NCI-H2196 treated with DMSO at 0.1 percent for 48 hours (cell line): ENCODE data around the gene ADCY9.

Experiments used
- DNase-seq: peaks from one replicate; lab custom pipeline; 2025; ENCODE audit not compliant: unreplicated experiment; lab: John Stamatoyannopoulos, UW

The ADCY9 gene

GRCh38 chr16:4006397-4006999 lies 109.7 kb downstream of the ADCY9 start:
- no peak for DNase-seq

DNA sequence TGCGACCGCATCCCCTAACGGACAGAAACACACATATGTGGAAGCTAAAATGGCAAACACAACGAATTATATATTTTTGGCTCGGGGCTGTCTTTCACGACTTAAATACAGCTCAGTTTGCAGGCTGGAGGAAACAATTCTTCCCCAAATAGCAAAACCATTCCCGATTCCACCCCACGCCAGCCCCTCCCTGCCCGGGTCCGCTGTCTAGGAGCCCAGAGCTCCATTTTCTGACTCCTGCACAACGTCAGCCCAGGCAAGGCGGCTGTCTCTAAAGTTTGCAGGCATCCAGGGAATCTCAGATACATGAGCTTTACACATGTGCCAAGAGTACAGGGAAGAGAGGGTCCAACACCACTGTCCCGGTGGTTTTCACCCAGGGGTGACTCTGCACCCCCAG lies 110.5 kb downstream of the ADCY9 start:
- DNase-seq: no peak

DNA sequence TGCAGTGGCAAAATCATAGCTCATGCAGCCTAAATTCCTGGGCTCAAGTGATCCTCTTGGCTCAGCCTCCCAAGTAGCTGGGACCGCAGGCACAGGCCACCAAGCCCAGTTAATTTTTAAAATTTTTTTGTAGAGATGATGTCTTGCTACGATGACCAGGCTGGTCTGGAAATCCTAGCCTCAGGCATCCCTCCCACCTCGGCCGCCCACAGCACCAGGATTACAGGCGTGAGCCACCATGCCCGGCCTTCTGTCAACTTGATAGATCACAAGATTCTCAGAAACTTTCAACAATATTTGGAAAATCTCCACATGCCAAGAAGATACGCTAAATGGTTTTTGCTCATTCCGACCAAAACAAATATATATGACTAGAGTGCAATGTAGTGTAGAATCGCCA lies 111.0 kb downstream of the ADCY9 start:
- no peak for DNase-seq

DNA sequence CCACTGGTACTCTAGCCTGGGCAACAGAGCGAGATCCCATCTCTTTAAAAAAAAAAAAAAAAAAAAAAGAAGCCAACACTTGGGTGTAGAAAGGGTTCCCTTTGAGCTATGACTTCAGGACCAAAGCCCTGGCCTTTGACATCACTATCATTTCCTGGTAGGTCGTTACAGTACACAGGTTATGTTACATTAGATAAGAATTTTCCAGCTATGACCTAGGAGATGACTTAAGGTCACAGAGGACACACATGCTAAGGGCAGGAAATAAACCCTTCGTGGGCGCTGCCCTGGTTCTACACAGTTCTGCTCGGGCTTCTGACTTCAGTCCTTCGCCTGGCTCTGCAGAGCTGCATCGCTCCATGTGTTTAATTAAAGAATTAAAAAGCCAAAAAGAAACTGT lies 112.0 kb downstream of the ADCY9 start:
- DNase-seq: no peak

DNA sequence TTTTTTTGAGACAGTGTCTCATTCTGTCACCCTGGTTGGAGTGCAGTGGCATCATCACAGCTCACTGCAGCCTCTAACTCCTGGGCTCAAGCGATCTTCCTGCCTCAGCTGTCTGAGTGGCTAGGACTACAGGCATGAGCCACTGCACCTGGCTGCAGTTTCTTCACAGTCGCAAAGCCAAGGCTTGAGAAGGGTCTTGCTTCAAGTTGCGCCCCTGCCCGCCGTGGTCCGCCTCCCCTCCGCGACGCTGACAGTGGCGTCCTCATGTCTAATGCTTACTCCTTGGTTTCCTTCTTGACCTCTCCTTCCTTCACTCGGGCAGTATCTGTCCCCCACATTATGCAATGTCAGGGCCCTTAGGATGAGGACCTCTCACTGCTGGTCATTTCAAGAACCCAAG lies 112.7 kb downstream of the ADCY9 start:
- no peak for DNase-seq

- no peak for DNase-seq
Observed at GRCh38 chr16:4003166-4003565, 113.1 kb downstream of the ADCY9 start.

GRCh38 chr16:4002121-4002520 lies 114.1 kb downstream of the ADCY9 start:
- no peak for DNase-seq

DNA sequence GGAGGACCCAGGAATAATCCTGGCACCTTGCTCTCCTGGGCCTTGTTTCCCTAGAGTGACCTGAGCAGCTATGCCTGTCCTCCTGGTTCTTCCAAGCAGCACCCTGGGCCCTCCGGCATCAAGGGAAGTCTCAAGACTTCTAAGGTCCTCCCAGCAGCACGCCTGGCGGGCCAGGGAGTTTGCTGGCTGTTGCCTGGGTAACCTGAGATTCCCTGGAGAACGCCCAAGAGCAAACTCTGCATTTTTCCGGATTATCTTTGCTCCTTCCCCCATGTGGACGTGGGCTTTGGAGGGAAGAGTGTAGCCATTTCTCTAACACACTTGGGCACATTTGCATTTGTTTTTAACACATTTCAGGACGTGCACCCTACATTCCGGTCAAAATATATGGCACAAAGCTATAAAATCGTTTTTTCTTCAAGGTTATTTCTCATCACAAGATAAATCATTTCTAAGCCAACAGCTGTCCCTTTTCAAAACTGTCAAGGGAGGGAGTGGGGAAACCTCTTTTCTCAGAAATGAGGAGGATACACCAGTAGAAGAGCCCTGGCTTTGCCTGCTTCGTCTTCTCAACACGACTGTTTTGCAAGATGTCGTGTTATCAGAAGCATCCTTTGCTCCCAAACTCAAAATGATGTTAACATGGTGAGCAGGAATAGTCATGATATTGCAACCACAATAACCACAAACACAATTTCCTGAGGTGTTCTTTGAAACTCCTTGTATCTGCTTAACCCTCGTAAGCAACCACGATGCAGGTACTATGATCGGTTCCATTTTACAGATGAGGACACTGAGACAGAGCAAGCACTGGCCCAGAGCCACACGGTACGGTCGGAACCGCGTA lies 116.5 kb downstream of the ADCY9 start:
- DNase-seq: no peak

DNA sequence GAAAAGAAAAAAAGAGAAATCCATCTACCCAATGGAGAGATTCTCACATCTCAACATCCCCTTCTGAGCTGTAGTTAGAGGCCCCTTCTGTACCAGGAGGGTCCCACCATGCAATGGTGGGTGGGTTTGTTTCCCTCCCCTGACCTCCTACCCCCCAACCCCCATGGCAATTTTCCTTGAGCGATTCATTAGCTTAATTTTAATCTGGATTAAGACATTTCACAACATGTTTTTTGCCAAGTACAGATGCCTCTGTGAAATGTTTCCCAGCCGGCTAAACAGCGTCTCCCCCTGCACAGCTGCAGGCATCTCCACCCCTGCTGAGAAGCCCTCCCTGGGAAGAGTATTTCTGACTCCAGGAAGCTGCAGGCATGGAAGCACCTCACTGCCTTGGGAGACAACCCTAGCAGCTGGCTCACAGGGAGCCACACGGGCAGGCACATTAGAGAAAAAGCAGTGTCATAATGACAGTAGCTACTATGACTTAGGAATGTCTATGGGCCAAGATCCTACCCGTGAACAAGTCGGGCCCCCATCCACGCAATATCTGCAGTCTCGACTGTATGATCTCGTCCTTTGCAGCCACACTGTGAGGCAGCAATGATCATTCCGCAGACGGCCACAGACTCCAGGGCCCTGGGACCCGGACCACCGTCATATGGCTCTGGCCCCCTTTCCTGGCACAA lies 117.3 kb downstream of the ADCY9 start:
- no peak for DNase-seq

DNA sequence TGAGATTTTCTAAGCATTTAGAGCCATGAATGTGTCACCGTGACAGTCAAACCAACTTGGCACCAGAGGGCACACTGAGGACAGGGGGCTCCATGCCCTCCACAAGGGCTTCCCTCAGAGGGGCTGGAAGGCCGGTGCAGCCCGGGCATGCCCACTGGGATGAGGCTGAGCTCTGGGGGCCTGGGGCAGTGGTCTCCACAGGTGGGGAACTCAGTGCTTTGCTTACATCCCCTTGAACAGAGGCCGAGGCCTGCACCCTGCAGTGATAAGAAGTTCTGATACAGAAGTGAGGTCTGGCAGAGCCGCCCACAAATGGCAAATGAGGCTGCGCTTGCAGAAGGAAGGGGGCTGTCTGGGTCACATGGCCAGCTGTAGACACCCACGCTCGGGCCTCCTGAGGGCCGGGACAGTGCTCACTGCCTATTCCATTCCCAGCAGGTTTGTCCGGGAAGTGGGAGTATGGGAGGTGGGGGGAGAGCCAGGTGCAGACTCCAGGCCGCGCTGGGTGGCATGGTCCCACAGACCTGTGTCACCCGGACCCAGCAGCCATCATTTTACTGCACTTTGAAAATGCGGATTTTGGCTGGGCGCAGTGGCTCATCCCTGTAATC lies 118.9 kb downstream of the ADCY9 start:
- DNase-seq: no peak

DNA sequence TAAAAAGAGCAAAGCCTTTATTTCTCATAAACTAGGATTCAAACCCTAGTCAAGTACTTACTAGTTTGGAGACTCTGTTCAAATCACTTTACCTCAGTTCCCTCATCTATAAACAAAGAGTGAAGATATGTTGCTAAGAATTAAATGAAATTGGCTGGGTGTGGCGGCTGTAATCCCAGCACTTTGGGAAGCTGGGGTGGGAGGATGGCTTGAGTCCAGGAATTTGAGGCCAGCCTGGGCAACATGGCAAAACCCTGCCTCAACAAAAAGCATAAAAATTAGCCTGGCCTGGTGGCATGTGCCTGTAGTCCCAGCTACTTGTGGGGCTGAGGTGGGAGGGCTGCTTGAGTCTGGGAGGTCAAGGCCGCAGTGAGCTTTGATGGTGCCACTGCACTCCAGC lies 121.2 kb downstream of the ADCY9 start:
- DNase-seq: no peak

DNA sequence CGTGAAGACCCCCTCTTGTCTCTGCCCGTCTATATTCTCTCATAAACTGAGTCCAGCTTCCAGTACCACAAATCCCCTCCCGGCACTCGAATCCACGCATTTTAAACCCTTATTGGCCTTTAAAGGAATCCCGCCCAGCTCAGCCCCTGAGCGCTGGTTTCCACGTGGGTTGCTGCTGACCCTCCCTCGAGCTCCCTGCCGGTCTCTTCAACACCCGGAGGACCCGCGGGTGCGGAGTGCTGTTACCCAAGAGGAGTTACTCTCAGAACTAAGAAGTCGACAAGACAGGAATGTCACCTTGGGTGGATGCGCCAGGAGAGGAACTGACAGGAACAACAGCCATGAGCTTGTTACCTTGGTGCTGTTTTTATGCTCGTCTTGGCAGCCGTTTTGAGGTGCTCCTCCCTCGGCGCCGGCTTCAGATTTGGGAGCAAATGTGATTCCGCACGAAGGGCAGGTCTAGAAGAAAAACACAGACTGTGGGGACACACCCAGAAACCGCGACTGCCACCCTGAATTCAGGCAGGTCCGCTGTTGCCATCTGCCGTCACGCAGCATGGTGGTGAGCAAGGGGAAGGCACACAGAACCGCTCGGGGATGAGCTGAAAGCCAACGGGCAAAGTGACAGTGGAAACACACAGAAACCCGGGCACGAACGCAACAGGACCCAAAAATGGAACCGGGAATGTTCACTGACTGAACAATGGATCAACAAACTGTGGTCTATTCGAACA lies 123.0 kb downstream of the ADCY9 start:
- no peak for DNase-seq

GRCh38 chr16:3992297-3993051 lies 123.8 kb downstream of the ADCY9 start:
- DNase-seq: no peak

DNA sequence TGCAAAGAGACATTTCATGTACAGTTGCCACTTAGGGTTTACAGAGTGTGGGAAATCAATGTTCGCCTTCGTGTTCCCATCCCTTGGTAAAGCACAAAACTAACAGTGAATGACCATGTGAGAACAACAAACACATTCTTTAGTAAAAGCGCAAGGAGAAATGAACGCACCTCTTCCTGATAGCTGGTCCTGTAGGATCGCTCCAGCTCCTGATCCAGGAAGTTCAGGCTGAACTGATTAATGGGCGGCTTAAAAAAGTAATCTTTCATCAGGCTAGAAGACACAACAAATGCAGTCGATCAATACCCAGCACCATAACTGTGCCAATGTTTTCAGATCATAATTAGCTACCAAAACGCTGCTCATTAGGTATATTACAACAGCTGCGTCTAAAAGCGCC lies 127.4 kb downstream of the ADCY9 start:
- DNase-seq: no peak

GRCh38 chr16:3988011-3988410 lies 128.2 kb downstream of the ADCY9 start:
- no peak for DNase-seq

DNA sequence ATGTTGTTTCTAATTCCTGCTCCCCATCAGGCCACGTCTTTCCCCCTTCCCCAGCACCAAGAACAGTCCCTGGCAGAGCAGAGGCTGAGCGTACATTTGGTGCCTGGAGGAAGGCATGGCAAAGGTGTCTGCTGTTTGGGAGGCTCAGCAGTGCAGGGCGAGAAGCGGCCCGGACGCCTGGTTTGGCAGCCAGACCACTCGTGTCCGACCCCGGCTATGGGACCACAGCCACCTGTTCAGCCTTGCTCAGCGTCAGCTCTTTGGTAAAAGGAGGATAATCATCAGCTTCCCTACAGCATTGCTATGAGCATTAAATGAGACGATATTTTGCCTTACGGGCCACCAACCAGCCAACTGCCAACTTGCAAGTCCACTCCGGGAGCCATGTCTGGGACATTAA lies 129.0 kb downstream of the ADCY9 start:
- DNase-seq: no peak

GRCh38 chr16:3986235-3986544 lies 130.1 kb downstream of the ADCY9 start:
- DNase-seq: no peak

GRCh38 chr16:3984111-3985060 lies 131.9 kb downstream of the ADCY9 start:
- DNase-seq: no peak

DNA sequence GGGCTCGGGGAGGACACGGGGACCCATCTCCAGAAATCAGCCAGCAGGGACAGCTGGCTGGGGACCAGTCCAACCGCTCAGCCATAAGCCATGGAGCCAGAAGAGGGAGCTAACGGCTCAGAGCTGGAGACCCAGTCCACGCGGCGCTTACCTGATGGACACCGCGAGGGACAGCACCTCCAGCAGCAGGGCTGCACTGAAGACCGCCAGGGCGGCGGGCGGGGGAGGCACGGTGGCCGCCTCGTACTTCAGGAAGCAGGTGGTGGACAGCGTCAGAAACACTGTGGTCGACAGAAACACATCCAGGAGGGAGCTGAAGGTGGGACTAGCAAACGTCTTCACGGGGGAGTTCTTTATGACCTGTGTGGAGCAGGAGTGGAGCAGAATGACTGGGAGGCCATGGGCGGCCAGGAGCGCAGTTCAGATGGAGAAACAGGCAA lies 133.1 kb downstream of the ADCY9 start:
- DNase-seq: peak; percentile 65
